SK-N-MC (cell line): ENCODE measurements around the gene CBS.
"Not testable (repeated sequence)": the region's sequence is repeated elsewhere in the genome, so short reads cannot be mapped to it uniquely, and the experiment has no call there.

Experiments
- EZH2 ChIP-seq: fragments of 200-600 bp; sonication (generic); IDR thresholded peaks from one replicate; pipeline ENCODE4 v1.6.1; 2017; ENCODE audit warnings: antibody characterized with exemption
- FOXP2 ChIP-seq: optimal IDR thresholded peaks from 2 replicates; pipeline ENCODE3; 2011; ENCODE audit warnings: mild to moderate bottlenecking, moderate library complexity; ENCODE audit not compliant: insufficient read depth; ENCODE audit errors: extremely low read length, control extremely low read depth
- POLR2AphosphoS5 ChIP-seq: IDR thresholded peaks from 2 replicates; pipeline ENCODE4 v1.6.1; 2012; ENCODE audit warnings: mild to moderate bottlenecking, low read depth, low read length, borderline replicate concordance

DNA sequence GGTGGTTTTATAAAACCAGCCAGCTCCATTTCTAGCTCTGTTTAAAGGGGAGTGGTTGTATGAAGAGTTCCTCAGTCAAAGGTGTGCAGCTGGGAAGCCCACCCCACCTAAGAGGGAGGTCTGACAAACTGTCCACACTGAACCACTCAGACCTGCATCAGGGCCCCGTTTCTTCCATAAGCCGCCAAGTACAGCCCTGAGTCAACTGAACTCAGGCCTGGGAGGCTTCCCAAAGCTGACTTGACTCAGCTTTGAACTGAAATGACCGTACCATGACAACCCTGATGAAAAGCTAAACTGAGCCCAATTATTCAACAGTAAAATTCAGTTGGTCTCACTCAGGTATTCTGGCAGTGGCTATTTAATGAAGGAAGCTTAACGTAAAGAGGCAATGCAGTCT, 26.6 kb upstream of the CBS start:
- TF ChIP-seq EZH2, POLR2AphosphoS5, FOXP2: not testable (repeated sequence)
